Aorta (tissue), 5 donors: Measurements from ENCODE around the gene ZNF525. TPM values are rescaled to one million over a fixed set of nuclear protein-coding genes. Genes with fewer than 3 reads are reported as not detected.
"Not testable (repeated sequence)": the region's sequence is repeated elsewhere in the genome, so short reads cannot be mapped to it uniquely, and the experiment has no call there.

Experiments
- ATAC-seq: fragments of 200-7000 bp; cut with Tn5 transposase; one replicate; pipeline ENCODE4 v1.9.1; 2022; ENCODE audit warnings: moderate library complexity; ENCODE audit not compliant: low FRiP score
- DNase-seq, 2 donors: peaks; one replicate each; pipeline ENCODE4 v3.0.0-alpha.2; 2020
- H3K27ac ChIP-seq, 2 donors: one replicate each; pipeline ENCODE4 v1.5.1; 2013; ENCODE audit warnings: low read length in 2 of 2, mild to moderate bottlenecking in 2 of 2, moderate library complexity in 2 of 2, control low read depth in 1 of 2, inconsistent platforms in 1 of 2, low read depth in 1 of 2
- H3K27me3 ChIP-seq, 2 donors: one replicate each; pipeline ENCODE4 v1.6.1; 2013; ENCODE audit warnings: control low read depth in 1 of 2, low read length in 1 of 2, mild to moderate bottlenecking in 1 of 2, moderate library complexity in 1 of 2; ENCODE audit not compliant: insufficient read depth in 2 of 2, control insufficient read depth in 1 of 2
- H3K36me3 ChIP-seq, 2 donors: one replicate each; pipeline ENCODE4 v1.6.1; 2013; ENCODE audit warnings: control low read depth in 1 of 2, low read length in 1 of 2, mild to moderate bottlenecking in 1 of 2; ENCODE audit not compliant: insufficient read depth in 2 of 2, control insufficient read depth in 1 of 2
- H3K4me1 ChIP-seq, 2 donors: one replicate each; pipeline ENCODE4 v1.6.1; 2013; ENCODE audit warnings: low read length in 2 of 2, control low read depth in 1 of 2, mild to moderate bottlenecking in 1 of 2, moderate library complexity in 1 of 2; ENCODE audit not compliant: insufficient read depth in 2 of 2, control insufficient read depth in 1 of 2
- H3K4me3 ChIP-seq, 2 donors: one replicate each; pipeline ENCODE4 v1.5.1; 2013; ENCODE audit warnings: low read length in 2 of 2, control low read depth in 1 of 2, mild to moderate bottlenecking in 1 of 2
- H3K9me3 ChIP-seq: one replicate; pipeline ENCODE4 v1.6.1; 2013; ENCODE audit warnings: mild to moderate bottlenecking, low read length; ENCODE audit not compliant: control insufficient read depth
- WGBS, 2 donors: extraction: QIAGEN DNeasy Blood & Tissue Kit; methylation state at CpG; one replicate each; pipeline ENCODE4 v1.1.7; 2013; 5-methylcytosine and 5-hydroxymethylcytosine counted together
- intact Hi-C, 2 donors: fragments of 100-400 bp; cut with DNase I; formaldehyde crosslinking; loops; one replicate each; pipeline versions ENCODE4 v1.14.2 to v1.15.0; 2022
- polyA plus RNA-seq, 2 donors: library from polyadenylated mRNA; stranded (reverse); fragments of 200-250 nt; gene quantifications; one replicate each; pipeline ENCODE4 v1.2.3, GENCODE V29; 2013
- total RNA-seq, 2 donors: library from RNA; stranded (reverse); fragmentation: NEBNext Ultra II Directional; extraction: Animal tissue kit (Norgen Biotek cat#: 25700); gene quantifications; one replicate each; pipeline ENCODE4 v1.2.1, GENCODE V29; 2021
- donor health status: healthy with polysubstance abuse.
- donor health status: Bipolar disorder and iron deficiency.
- donor health status: DM: no; HTN: no; CAD: no.
- donor health status: DM: no; HTN: no; CAD: no.
- donor health status: DM: yes; HTN: yes; CAD: no.

ZNF525 gene
- total and polyA plus RNA-seq, 4 donors: 8.4 to 16.3 (median 13.4) TPM

DNA sequence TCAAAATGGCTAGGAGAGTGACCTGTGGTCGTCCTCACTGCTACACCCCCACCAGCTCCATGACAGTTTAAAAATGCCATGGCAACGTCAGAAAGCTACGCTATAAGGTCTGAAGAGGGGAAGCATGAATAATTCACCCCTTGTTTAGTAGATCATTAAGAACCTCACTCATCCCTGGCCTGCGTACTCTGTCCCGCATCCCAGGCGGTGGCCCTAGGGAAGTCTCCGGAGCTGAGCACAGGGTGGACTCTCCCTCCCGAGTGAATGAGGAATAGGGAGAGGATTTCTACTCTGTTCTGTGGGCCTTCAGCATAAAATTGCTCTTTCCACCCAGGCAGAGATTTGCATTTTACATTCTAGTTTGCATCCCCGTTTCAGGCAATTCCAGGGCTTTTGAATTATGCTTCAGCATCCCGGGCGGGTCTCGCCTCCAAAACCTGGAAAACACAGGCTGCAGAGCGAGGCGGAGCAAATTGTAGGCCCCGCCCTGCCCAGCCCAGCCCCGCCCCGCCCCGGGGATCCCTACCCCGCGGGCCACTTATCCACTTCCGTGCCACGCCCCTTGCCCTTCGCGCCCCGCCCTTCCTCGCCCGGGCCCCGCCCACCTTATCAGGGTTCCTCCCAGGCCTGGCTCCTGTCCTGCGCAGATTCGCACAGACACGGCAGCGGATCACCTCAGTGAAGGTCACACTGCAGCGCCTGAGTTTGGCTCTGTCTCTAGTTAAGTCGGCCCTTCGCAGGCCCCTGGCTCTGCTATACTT lies 7.5 kb upstream of the ZNF525 start:
- DNase-seq (no peak), ATAC-seq (no peak)
- 49 to 63% methylated on average over 35 of the region's 35 CpGs for WGBS, 2 donors
- Histone ChIP-seq H3K27me3 (no peaks in the 10 kb centered on the region), H3K27ac (no peak overlapping the region), H3K9me3 (peaks cover 13% of the 10 kb centered on the region), H3K4me3 (no peak overlapping the region), H3K4me1 (no peaks in the 10 kb centered on the region), H3K36me3 (no peaks in the 10 kb centered on the region)
- intact Hi-C loops: no loop called here

DNA sequence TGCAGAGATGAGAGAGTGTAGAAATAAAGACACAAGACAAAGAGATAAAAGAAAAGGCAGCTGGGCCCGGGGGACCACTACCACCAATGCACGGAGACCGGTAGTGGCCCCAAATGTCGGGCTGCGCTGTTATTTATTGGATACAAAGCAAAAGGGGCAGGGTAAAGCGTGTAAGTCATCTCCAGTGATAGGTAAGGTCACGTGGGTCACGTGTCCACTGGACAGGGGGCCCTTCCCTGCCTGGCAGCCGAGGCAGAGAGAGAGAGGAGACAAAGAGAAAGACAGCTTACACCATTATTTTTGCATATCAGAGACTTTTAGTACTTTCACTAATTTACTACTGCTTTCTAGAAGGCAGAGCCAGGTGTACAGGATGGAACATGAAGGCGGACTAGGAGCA lies 5.4 kb upstream of the ZNF525 start:
- not testable (repeated sequence) for H3K9me3 ChIP-seq, H3K27me3 ChIP-seq, ATAC-seq, H3K4me1 ChIP-seq, H3K36me3 ChIP-seq, H3K27ac ChIP-seq, DNase-seq, H3K4me3 ChIP-seq
- 87 to 89% methylated on average over 3 to 10 of the region's 10 CpGs for WGBS, 2 donors
- intact Hi-C loops: loop anchor here in 1 of 2 donors (10.0 kb wide), 1 partner anchor 165 kb away; the partner anchor contains the start of gene ZNF665

DNA sequence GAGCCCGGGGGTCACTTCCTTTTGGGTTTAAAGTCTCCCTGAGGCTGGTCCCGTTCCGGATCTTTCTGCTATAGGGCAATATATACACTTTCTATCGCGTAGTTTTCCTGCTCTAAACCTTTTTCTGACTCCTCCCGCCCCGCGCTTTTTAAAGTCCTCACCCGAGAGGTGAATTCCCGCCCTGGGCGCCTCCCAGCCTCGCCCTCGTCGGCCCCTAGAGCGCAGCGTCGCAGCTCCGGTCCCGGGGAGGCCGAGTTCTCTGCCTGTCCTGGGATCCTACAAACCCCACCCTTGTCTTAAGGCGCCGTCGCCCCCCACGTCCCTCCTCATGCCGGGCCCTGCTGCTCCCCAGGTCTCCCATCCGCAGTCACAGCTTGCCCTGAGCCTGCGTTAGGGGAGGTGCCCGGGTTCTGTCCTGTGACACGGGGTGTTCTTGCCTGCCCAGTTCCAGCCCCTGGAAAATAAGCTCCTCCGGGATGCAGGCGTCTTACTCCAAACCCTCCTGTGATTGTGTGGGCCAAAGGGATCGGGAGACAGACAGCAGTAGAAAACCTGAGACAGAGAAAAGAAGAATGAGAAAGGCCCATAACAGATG lies 491 bp downstream of the ZNF525 start:
- Histone ChIP-seq H3K9me3 (no peaks in the 10 kb centered on the region), H3K27ac (peak overlapping the region in 1 of 2 donors; percentile 43), H3K4me3 (peak overlapping the region; percentile 52 to 62), H3K4me1 (no peaks in the 10 kb centered on the region), H3K27me3 (no peaks in the 10 kb centered on the region), H3K36me3 (no peaks in the 10 kb centered on the region)
- WGBS, 2 donors: 0% methylated on average over 19 to 32 of the region's 32 CpGs
- no peak for DNase-seq
- intact Hi-C loops: loop anchor here (5.0 to 10.0 kb wide), 2 partner anchors 169 to 171 kb away; partner anchors contain the start of gene ZNF665 (in 1 of the 2)
- ATAC-seq: peak; percentile 50

DNA sequence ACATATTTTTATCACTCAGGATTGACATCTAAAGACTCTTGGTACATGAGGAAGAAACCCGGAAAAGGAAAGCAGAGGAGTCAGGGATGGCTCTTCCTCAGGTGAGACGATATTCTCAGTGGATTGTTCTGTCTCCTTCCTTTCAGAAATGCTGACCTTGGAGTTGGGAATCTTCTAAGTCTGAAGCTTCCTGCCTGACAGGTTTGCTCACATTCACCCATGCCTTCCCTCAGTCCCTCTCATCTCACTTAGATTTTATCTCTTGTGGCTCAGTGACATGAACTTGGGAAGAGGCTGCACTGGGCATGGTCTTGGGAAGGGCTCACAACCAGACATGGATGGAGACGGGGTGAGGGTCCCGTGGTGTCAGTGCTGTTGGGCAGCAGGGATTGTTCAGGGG lies 6.7 kb downstream of the ZNF525 start:
- Histone ChIP-seq H3K4me1 (no peaks in the 10 kb centered on the region), H3K9me3 (peaks cover 2% of the 10 kb centered on the region), H3K27ac (no peak overlapping the region), H3K36me3 (peaks cover 0 to 4% of the 10 kb centered on the region in 2 donors), H3K27me3 (no peaks in the 10 kb centered on the region), H3K4me3 (no peak overlapping the region)
- ATAC-seq (no peak), DNase-seq (no peak)
- WGBS, 2 donors: 92 to 95% methylated on average over 4 of the region's 4 CpGs
- intact Hi-C loops: no loop called here

DNA sequence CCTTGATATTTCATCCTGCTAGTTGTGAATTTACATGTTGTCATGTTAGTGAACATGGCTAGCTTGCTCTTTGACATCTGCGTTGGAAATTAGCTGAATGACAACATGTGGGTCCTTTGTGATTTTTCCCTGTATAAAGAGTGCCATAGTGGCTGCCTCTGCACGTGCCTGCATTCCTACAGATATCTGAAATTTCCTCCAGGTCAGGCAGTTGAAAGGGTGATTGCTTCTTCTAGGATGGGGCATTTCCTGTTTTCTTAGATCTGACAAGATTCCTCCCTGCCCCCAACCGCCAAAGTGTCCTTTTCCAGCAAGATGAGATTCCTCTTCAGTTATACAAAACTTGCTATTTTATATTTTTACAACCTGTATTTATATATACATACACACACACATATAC lies 8.8 kb downstream of the ZNF525 start:
- Histone ChIP-seq H3K4me3 (no peak overlapping the region), H3K27me3 (no peaks in the 10 kb centered on the region), H3K4me1 (no peaks in the 10 kb centered on the region), H3K27ac (no peak overlapping the region), H3K36me3 (peaks cover 0 to 4% of the 10 kb centered on the region in 2 donors), H3K9me3 (peaks cover 3% of the 10 kb centered on the region)
- DNase-seq (no peak), ATAC-seq (no peak)
- 52 to 60% methylated on average over 3 of the region's 3 CpGs for WGBS, 2 donors
- intact Hi-C loops: no loop called here

DNA sequence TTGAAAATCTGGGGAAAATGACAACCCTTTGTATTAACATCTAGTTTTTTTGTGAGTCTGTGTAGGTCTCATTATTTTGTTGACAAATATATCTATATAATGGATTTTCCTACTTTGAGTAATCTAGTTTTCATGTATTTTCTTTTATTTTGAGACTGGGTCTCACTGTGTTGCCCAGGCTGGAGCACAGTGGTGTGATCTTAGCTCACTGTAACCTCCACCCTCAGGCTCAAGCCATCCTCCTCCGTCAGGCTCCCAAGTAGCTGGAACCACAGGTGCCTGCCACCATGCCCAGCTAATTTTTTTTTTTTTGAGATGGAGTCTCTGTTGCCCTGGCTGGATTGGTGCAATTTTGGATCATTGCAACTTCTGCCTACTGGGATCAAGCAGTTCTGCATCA lies 9.2 kb downstream of the ZNF525 start:
- no peaks in the 10 kb centered on the region for H3K27me3 ChIP-seq
- no peak overlapping the region for H3K27ac ChIP-seq
- peaks cover 6% of the 10 kb centered on the region for H3K9me3 ChIP-seq
- DNase-seq: no peak
- H3K4me3 ChIP-seq: no peak overlapping the region
- intact Hi-C loops: no loop called here
- WGBS, 2 donors: 92 to 100% methylated on average over 1 of the region's 1 CpG
- H3K36me3 ChIP-seq: peaks cover 0 to 7% of the 10 kb centered on the region in 2 donors
- ATAC-seq: no peak
- no peaks in the 10 kb centered on the region for H3K4me1 ChIP-seq

DNA sequence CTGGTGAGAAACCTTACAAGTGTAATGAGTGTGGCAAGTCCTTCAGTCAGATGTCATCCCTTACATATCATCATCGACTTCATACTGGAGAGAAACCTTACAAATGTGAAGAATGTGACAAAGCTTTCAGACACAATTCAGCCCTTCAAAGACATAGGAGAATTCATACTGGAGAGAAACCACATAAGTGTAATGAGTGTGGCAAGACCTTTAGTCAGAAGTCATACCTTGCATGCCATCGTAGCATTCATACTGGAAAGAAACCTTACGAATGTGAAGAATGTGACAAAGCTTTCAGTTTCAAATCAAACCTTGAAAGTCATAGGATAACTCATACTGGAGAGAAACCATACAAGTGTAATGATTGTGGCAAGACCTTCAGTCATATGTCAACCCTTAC lies 15.9 kb downstream of the ZNF525 start:
- Histone ChIP-seq H3K4me3 (no peak overlapping the region), H3K4me1 (no peaks in the 10 kb centered on the region), H3K36me3 (peaks cover 0 to 9% of the 10 kb centered on the region in 2 donors), H3K27ac (no peak overlapping the region), H3K27me3 (no peaks in the 10 kb centered on the region), H3K9me3 (peaks cover 18% of the 10 kb centered on the region)
- 97 to 99% methylated on average over 3 of the region's 3 CpGs for WGBS, 2 donors
- intact Hi-C loops: no loop called here
- DNase-seq: no peak
- no peak for ATAC-seq

DNA sequence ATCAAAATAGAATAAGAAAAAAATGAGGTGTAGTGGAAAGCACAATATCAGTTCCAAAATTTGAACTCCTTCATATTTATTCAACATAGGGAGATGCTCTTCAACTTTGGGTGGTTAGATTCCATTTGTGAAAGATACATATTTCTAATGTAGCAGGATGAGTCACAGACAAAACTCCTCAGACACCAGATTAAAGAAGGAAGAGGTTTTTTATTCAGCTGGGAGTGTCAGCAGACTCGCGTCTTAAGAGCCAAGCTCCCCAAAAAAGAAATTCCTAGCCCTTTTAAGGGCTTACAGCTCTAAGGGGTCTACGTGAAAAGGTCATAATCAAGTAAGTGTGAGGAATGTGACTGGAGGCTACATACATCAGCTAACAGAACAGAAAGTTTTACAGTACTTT lies 22.7 kb downstream of the ZNF525 start:
- Histone ChIP-seq H3K27me3 (no peaks in the 10 kb centered on the region), H3K4me1 (no peaks in the 10 kb centered on the region), H3K36me3 (no peaks in the 10 kb centered on the region), H3K4me3 (no peak overlapping the region), H3K27ac (no peak overlapping the region), H3K9me3 (peaks cover 7% of the 10 kb centered on the region)
- no peak for DNase-seq
- ATAC-seq: no peak
- 16 to 42% methylated on average over 3 of the region's 3 CpGs for WGBS, 2 donors
- intact Hi-C loops: no loop called here

DNA sequence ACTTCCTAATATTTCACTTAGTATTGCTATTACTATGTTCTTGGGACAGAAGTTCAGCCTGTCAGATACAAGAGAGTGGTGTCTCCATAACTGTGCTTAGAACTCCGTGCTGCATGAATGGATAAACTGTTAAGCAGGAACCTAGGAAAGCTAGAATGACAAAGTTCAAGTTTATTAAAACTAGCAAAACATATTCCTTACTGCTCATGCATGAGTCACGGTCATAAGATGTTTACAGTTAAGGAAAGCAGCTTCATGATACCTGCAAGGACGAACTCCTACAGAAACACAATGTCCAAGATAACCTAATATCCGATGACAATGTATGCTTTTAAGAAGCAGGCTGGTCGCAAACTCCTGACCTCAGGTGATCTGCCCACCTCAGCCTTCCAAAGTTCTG lies 23.4 kb downstream of the ZNF525 start:
- Histone ChIP-seq H3K4me1 (no peaks in the 10 kb centered on the region), H3K9me3 (peaks cover 3% of the 10 kb centered on the region), H3K36me3 (no peaks in the 10 kb centered on the region), H3K27me3 (no peaks in the 10 kb centered on the region), H3K27ac (no peak overlapping the region), H3K4me3 (no peak overlapping the region)
- WGBS, 2 donors: 91 to 92% methylated on average over 5 of the region's 5 CpGs
- ATAC-seq (no peak), DNase-seq (no peak)
- intact Hi-C loops: no loop called here
